Measurements from ENCODE around the gene NXNL1. TPM values are rescaled to one million over a fixed set of nuclear protein-coding genes. Genes with fewer than 3 reads are reported as not detected.

NXNL1 gene
- total and polyA plus RNA-seq, 9 of the 15 experiments (the other 6 are each of a cell fraction or from before 2014, with no cell fraction given): not detected

DNA sequence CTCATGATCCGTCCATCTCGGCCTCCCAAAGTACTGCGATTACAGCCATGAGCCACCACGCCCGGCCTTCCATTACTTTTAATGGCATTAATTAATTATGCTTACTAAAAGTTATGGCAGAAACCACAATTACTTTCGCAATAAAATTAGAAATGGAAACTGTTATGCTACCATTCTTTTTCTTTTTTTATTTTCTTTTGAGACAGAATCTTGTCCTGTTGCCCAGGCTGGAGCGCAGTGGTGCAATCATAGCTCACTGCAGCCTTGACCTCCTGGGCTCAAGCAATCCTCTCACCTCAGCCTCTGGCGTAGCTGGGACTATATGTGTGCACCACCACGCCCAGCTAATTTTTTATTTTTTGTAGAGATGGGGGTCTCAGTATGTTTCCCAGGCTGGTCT is 50.7 kb downstream of the NXNL1 start:
- FAIRE-seq: no peak
- peaks cover 34% of the 10 kb centered on the region for H3K79me2 ChIP-seq (ENCODE audit: control insufficient read depth, insufficient read depth, low read length)
- no peaks in the 10 kb centered on the region for H4K20me1 ChIP-seq (replicated peaks; ENCODE audit: control insufficient read depth, insufficient read depth, low read length)
- BruUV-seq (replicated peaks): no TSS peak
- no peak overlapping the region for H3K27ac ChIP-seq (ENCODE audit: extremely low read depth, low read depth, low read length)
- ATAC-seq: no peak
- intact Hi-C loops (cut with micrococcal nuclease): no loop called here
- peaks cover 6 to 19% of the 10 kb centered on the region in 2 experiments; a peak in 4 of 5 replicates for H3K4me1 ChIP-seq (replicated peaks in 1 of 2; ENCODE audit: control insufficient read depth in 2 of 2, insufficient read depth in 2 of 2, low read length in 2 of 2)
- ChIA-PET POLR2A (interaction anchor here (0.7 kb wide), 1 partner anchor 10 kb away, joined by 5 read pairs; the partner anchor contains the start of gene MVB12A), CTCF (ENCODE audit: low intra/inter-chr PET ratio) (no interaction called here)
- 95% methylated on average over 9 of the region's 9 CpGs for WGBS (ENCODE audit: insufficient coverage, low coverage, missing lambda C conversion rate)
- H3K9ac ChIP-seq (ENCODE audit: insufficient read depth in 1 of 2, low read depth in 2 of 2, low read length in 2 of 2): no peak overlapping the region
- no peak overlapping the region for H3K4me2 ChIP-seq (ENCODE audit: insufficient read depth, low read length)
- no peak overlapping the region for H2AFZ ChIP-seq (ENCODE audit: low read depth, low read length)
- in situ Hi-C loops (cut with MboI): no loop called here
- H3K27me3 ChIP-seq (ENCODE audit: control insufficient read depth in 2 of 2, insufficient read depth in 2 of 2, low read length in 2 of 2): no peaks in the 10 kb centered on the region
- H3K9me1 ChIP-seq (ENCODE audit: control insufficient read depth, insufficient read depth, low read length): no peaks in the 10 kb centered on the region
- peaks cover 29% of the 10 kb centered on the region; the same call in 2 of the 3 replicates for H3K36me3 ChIP-seq (ENCODE audit: control insufficient read depth, insufficient read depth, low read length)
- no peak overlapping the region for H3K4me3 ChIP-seq
- no peak for DNase-seq (ENCODE audit: extremely low read depth in 1 of 4, low spot score in 3 of 4)
- TF ChIP-seq, protein P1, sequence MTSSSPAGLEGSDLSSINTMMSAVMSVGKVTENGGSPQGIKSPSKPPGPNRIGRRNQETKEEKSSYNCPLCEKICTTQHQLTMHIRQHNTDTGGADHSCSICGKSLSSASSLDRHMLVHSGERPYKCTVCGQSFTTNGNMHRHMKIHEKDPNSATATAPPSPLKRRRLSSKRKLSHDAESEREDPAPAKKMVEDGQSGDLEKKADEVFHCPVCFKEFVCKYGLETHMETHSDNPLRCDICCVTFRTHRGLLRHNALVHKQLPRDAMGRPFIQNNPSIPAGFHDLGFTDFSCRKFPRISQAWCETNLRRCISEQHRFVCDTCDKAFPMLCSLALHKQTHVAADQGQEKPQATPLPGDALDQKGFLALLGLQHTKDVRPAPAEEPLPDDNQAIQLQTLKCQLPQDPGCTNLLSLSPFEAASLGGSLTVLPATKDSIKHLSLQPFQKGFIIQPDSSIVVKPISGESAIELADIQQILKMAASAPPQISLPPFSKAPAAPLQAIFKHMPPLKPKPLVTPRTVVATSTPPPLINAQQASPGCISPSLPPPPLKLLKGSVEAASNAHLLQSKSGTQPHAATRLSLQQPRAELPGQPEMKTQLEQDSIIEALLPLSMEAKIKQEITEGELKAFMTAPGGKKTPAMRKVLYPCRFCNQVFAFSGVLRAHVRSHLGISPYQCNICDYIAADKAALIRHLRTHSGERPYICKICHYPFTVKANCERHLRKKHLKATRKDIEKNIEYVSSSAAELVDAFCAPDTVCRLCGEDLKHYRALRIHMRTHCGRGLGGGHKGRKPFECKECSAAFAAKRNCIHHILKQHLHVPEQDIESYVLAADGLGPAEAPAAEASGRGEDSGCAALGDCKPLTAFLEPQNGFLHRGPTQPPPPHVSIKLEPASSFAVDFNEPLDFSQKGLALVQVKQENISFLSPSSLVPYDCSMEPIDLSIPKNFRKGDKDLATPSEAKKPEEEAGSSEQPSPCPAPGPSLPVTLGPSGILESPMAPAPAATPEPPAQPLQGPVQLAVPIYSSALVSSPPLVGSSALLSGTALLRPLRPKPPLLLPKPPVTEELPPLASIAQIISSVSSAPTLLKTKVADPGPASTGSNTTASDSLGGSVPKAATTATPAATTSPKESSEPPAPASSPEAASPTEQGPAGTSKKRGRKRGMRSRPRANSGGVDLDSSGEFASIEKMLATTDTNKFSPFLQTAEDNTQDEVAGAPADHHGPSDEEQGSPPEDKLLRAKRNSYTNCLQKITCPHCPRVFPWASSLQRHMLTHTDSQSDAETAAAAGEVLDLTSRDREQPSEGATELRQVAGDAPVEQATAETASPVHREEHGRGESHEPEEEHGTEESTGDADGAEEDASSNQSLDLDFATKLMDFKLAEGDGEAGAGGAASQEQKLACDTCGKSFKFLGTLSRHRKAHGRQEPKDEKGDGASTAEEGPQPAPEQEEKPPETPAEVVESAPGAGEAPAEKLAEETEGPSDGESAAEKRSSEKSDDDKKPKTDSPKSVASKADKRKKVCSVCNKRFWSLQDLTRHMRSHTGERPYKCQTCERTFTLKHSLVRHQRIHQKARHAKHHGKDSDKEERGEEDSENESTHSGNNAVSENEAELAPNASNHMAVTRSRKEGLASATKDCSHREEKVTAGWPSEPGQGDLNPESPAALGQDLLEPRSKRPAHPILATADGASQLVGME (CRISPR knock-in tag; IDR thresholded peaks at IDR 0.05): no peak
- TF ChIP-seq, protein P2, sequence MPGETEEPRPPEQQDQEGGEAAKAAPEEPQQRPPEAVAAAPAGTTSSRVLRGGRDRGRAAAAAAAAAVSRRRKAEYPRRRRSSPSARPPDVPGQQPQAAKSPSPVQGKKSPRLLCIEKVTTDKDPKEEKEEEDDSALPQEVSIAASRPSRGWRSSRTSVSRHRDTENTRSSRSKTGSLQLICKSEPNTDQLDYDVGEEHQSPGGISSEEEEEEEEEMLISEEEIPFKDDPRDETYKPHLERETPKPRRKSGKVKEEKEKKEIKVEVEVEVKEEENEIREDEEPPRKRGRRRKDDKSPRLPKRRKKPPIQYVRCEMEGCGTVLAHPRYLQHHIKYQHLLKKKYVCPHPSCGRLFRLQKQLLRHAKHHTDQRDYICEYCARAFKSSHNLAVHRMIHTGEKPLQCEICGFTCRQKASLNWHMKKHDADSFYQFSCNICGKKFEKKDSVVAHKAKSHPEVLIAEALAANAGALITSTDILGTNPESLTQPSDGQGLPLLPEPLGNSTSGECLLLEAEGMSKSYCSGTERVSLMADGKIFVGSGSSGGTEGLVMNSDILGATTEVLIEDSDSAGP (CRISPR knock-in tag; IDR thresholded peaks at IDR 0.05): no peak
- TF ChIP-seq RAD51 (IDR thresholded peaks at IDR 0.05; ENCODE audit: borderline replicate concordance, low read depth) (no peak), ZNF561 (CRISPR knock-in tag; conservative IDR thresholded peaks at IDR 0.05) (no peak), PTBP1 (IDR thresholded peaks at IDR 0.05; ENCODE audit: low read depth, low read length) (no peak), ZC3H4 (CRISPR knock-in tag; IDR thresholded peaks at IDR 0.05; ENCODE audit: borderline replicate concordance) (no peak), ELF2 (CRISPR knock-in tag; IDR thresholded peaks at IDR 0.05) (no peak), POLR2G (IDR thresholded peaks at IDR 0.05; ENCODE audit: low read depth, low read length) (no peak), ZNF586 (CRISPR knock-in tag; conservative IDR thresholded peaks at IDR 0.05) (no peak), TARDBP (IDR thresholded peaks at IDR 0.05) (no peak), FOXJ2 (tag; IDR thresholded peaks at IDR 0.05) (no peak), MYBL2 (IDR thresholded peaks at IDR 0.05; ENCODE audit: low read depth) (no peak), MYBL2 (CRISPR knock-in tag; IDR thresholded peaks at IDR 0.05; ENCODE audit: borderline replicate concordance) (no peak), ASH1L (IDR thresholded peaks at IDR 0.05; ENCODE audit: borderline replicate concordance, low read depth, partially characterized antibody) (no peak), IFI16 (CRISPR knock-in tag; IDR thresholded peaks at IDR 0.05) (no peak), WHSC1 (IDR thresholded peaks at IDR 0.05; ENCODE audit: low read length) (no peak), JUNB (CRISPR knock-in tag; conservative IDR thresholded peaks at IDR 0.05) (no peak)
- TF ChIP-seq, protein P3, sequence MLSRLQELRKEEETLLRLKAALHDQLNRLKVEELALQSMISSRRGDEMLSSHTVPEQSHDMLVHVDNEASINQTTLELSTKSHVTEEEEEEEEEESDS (CRISPR knock-in tag; IDR thresholded peaks at IDR 0.05): no peak
- no peaks in the 10 kb centered on the region for H3K9me3 ChIP-seq (replicated peaks; ENCODE audit: control insufficient read depth, insufficient read depth, low read depth, low read length)
